CD4-positive, alpha-beta T cell treated with Interleukin-2 at 100 ng/mL for 4 hours (primary cell): ENCODE results near the gene HSPB7.
"Not testable (repeated sequence)": the region's sequence is repeated elsewhere in the genome, so short reads cannot be mapped to it uniquely, and the experiment has no call there.

Experiments
- DNase-seq: peaks from one replicate; pipeline ENCODE4 v3.0.0-alpha.2; 2020; ENCODE audit warnings: low spot score

The HSPB7 gene

DNA sequence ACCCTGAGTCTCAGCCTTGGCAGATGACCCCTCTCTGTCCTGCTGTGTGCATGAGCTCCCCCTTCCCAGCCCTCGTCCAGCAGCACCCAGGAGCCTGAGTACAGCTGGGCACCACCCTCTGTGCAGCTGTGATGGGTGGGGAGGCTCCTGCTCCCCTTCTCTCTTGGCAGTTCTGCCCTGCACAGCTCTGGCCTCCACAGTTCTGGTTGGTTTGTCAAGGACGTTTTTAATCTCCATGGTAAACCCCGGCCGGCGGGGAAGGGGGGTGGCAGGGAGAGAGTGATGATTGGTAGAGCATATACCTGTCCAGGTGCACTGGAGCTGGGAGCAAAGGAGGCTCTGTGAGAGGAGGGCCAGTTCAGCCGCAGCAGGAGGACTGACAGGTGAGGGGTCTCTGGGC, 3.8 kb upstream of the HSPB7 start, which contains the start of gene CLCNKA:
Gene CLCNKA, plus strand, starts transcription at position 356 of the 400 bp plus-strand sequence. CDS start 584 bp downstream, outside the sequence.
- DNase-seq, result no peak

DNA sequence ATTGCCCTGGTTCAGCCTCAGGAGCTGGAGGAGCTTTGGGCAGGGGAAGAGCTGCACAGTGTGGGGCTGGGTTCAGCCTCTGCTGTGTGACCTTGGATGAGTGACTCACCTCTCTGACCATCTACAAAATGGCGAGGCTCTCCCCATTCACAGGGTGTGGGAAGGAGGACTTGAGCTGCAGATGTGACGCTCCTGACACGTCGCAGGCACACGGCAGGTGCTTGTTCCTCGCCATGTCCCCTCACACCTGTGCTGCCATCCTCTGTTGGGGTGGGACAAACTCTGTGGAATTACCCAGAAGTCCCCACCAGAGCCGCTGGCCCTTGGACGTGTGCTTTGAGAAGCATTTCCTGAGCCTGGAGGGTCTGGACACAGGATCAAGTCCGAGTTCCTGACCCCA, 3.0 kb upstream of the HSPB7 start:
- not testable (repeated sequence) for DNase-seq

DNA sequence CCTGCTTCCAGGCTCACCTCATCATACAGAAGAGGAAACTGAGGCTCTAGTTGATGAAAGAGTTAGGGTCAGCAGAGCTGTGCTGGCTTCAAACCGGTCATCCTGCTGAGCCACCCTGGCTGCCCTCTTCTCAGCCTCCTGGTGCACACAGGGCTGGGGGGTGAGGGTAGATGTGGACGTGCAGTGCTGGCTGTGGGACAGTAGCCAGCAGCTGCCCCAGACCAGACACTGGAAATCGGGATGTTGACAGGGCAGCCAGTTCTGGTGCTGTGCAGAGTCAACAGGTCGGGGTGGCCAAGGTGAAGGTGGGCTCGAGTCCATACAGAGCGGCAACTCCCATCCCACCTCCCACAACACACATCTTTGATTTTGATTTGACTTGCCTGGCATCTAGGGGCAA, 2.5 kb upstream of the HSPB7 start:
- DNase-seq, result no peak

DNA sequence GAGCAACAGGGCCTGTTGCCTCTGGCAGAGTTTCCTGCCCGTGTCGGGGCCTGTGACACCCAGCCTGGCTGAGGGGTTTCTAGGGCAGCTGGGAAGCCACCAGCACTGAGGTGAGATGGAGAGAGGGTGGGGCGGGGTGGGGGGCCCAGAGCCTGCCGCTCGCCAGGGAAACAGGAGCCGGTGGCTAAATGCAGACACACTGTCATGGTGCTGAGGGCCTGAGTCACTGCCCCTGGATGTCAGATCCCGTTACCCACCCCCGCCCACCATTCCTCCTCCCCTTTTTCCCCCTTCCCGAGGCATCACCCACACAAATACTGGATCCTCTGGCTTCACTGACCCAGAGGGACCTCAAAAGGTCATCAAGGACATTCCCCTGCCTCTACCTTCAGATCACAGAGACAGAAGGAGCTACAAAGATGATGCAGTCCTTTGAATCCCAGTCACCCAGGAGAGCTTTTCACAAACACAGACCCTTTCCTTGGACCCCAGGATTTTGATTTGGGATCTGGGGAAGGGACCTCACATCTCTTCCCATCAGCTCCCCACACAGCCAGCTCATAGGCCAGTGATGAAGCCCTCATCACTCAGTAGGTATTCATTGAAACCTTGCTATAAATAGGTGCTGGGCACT, 1.9 kb upstream of the HSPB7 start:
- no peak for DNase-seq

DNA sequence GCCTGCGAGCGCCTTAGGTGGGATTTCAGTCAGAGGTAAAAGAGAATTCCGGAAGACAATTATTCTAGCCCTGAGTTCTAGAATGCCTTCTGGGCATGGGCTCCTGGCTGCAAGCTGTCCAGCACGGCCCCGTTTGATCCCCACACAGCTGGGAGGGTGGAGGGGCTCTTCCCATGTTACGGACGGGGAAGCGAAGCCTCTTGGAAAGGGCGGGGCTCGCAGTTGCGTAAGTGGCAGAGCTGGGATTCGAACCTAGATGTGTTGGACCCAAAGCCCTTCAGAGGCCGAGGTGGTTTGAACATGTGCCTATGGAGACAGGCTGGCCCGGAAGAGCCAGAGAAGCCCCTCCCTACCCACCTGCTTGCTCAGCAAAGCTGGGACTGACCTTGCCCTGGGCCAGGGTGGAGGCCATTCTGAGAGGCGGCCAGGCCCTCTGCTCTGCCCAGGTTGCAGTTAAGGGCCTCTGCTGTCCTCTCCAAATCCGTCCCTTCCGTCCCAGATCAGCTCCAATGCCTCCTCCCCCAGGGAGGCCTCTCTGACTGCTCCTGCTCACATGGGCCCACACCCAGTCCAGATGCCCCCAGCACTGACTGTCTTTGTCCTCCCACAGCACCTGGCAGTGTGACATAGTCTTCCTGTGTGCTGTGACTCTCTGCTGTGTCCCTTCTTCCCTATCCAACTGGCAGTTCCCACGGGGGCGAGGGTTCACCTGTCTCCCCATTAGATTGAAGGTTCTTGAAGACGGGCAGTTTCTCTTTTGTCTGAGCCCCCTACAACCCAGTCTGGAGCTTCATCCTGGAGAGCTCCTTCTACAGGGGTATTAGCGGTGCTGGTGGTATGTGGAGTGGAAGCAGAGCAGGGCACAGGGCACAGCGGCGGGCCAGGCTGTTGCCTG, 1.2 kb upstream of the HSPB7 start:
- no peak for DNase-seq

DNA sequence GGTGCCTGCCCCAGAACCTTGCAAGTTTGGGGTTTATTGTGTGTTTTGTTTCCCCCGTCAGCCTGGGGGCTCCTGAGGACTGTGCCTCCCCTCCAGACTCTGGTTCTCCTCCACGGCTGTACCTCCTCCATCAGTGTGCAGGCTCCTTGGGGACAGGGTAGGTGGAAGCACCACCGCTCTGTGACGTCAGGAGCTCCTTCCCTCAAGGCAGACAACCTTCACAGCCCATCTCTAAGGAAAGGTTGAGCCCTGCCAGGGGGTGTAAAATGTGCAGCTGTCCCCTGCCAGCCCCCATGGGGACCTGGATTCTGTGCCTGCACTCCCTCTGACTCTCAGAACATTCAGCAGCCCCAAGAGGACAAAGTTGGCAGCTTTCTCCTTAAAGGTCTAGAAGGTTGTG, 465 bp upstream of the HSPB7 start:
- no peak for DNase-seq

DNA sequence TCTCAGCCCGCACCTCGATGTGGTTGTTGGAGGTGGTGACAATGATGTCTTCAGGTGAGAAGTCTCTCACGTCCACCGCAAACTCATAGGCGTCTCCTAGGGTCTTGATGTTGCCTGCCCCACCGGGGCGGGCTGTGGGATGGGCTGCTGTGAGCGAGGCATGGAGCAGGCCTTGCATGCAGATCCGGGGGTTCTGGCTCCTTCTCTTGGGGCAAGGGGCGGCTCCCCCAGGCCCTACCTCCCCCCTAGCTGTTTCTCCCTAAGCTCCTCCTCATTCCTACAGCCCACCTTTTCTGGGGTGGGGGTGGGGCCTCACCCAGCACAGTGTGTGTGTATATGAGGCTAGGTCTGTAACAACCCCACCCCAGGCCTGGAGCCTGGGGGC, 775 bp downstream of the HSPB7 start:
- DNase-seq, result no peak

DNA sequence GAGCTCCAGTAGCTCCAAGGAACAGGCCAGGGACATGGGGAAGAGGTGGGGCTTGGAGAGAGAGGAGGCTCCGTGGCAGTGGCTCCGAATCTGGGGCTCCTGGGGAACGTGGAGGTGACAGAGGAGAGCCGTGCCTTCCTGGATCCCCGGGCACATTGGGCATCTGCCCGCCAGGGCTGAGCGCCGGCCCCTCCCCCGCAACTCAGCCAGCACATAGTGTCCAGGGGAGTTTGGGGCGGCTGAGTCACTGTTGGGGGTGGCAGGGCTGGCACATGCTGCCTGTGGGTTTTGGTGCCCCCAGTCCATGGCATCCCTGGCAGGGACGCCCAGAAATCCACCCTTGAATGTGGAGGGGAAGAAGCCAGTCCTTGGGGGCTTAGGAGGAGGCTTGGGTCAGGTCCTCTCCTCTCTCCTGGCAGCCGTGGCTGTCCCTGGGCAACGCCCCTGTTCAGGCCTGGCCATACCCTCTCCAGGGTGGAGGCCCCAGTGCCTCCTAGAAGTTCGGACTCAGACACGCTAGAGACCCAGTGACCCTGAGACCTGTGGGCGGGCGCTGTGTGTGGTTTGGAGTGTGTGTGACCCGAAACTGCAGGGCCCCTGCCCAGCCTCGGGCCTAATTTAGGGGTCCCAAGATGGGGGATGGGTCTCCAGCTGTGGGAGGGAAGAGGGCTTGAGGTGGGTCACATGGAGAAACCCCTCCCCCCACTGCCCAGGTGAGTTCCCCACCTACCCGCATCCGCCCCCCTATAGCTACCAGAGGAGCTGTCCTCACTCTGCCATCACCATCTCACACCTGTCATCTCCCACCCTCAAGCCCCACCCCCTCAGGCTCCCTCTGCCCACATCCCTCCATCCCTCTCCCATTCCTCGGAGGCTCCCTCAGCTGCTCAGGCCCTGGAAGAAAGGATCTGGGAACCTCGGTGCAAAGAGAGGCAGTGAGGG, 1.6 kb downstream of the HSPB7 start:
- DNase-seq, result no peak

DNA sequence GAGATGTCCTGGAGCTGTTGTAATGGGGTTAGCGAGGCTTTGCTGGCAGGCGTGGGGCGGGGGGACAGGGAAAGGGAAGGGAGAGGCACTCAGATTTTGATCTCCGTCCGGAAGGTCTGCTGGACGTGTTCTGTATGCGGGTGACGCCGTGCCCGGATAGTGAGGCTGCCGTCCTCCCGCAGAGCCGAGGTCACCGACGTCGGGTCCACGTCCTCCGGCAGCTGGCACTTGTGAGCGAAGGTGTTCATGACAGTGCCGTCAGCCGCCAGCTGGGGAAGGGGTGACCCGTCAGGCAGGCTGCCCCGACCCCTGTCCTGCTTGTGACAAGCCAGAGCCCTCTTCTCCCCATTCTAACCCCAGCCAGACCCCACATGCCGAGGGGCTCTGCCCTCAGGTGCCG, 2.4 kb downstream of the HSPB7 start:
- DNase-seq, result no peak

DNA sequence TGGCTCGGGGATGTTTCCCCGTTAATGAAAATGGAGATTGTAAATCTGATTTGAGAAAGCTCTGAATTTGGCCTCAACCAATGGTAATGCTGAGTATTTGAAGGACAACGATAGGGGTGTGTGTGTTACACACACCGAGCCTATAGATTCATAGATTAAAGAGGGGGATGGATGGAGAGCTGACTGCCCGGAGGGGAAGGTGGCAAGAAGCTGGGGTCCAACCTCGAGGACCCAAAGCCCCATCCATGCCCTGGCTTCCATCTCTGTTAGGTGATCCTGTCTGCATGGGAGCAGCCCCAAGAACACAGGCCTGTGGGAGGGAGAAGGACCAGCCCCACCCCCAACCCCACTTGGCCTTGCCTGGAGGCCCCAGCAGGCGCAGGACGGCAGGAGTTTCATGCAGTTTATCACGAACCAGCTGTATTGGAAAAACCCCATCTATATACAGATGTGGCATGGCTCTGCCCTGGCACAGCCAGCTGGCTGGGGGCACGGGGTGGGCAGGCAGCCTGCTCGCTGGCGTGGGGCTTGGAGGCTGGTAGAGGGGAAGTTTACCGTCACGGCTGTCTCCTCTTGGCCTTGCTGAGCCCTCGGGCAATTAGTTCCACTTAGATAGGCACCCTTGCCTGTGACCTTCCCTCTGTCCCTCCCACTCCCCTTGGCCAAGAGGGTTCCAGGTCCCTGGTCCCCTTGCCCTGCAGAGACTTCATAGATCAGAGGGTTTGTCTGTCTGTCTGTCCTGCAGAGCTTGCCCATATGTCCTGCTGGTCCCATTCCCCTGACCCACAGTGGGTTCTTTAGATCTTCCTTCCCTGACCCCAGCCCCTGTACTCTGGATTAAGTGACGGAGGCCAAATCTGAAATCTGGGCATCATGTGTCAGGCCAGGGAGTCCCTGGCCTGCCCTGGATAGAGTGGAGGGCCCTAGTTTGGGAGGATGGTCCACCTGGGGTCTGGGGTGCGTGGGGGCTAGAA, 3.0 kb downstream of the HSPB7 start:
- DNase-seq, result no peak

DNA sequence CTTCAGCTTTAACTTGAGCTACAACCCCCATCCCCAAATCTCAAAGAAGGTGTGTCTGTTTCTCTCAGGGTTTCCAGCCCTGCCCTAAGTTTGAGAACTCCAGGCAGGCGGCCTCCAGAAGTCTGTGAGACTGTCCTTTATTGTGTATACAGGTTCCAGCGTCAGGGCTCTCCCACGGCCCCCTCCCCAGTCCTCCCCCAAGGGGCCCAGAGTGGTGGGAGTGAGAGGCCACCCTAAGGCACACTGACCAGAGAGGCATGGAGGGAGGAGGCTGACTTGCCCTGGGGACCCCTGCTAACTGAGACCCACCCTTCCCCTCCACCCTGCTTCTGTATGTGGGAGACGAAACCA, 4.0 kb downstream of the HSPB7 start:
- DNase-seq, result no peak

DNA sequence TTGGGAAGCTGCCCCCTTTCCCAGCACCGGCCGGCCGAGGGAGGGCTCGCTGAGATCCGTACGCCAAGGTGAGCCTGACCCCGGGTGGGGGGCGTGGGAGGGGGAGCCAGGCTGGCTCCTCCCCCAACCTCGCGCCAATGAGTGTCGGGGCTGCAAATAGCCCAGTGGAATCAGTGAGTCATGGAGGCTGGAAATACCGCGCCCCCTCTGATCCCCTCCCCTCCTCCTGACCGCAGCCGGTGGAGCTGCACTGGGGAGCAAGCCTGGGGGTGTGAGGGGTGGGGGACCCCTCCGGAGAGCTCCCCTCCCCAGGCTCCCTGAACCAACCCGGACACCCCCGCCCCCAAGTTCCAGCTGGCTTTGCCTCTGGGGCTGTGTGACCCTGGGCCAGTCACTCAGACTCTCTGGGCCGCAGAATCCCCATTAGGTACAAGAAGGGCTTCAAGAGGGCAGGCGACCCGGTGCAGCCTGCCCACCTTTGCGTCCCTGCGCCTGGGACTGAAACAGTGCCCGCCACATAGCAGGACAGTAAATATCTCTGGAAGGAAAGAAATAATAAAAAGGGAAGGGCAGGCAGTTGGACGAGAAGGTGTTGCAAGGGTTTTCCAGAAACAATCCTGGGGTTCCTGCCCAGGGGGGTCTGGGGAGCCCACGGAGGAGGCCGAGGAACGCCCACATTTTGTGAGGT, 4.5 kb downstream of the HSPB7 start:
- peak; percentile 35 for DNase-seq

DNA sequence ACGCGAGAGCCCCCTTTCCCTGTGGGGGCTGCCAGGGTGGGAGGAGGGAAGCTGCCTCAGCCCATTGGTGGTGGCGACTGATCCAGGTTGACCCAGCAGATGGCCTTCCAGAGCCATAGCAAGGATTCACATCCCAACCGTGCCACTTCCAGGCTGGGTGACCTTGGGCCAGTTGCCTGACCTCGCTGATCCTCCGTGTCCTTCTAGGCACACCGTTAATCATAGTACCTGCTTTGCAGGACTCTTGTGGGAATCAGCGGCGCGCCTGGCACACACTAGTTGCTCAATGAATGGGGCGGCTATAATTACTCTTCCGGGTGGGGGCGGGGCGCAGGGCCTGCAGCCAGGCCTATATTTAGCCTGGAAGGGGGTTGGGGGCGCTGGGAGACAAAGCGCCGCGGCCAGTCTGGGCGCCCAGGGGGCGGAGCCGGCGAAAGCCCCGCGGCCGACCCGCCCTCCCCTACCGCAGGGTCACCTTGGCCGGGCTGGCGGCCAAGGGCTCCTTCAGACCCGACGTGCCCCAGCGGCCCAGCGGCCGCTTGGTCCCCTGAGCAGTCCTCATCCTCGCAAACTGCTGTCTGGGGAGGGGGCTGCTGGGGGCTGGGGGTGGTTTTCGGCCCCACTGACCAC, 5.1 kb downstream of the HSPB7 start:
- DNase-seq, result peak; percentile 2

DNA sequence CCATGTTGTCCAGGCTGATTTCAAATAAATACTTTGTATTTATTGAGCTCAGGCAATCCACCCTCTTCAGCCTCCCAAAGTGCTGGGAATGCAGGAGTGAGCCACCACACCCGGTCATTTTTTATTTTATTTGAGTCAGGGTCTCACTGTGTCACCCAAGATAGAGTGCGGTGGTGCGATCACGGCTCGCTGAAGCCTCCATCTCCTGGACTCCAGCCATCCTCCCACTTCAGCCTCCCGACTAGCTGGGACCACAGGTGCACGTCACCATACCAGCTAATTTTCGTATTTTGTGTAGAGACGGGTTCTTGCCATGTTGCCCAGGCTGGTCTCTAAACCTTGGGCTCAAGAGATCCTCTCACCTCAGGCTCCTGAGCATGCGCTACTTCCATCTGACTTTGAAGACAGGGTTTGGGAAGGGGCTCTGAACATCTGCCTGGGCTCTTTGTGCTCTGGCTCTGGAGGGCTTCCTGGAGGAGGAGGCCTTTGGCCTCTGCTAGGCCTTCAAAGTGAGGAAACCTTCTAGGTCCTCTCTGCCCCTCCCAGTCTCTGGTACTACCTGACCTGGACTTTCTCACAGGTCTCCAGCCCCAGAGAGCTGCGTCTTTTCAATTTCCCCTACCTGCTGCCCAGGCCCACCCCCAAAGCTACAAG, 5.8 kb downstream of the HSPB7 start:
- no peak for DNase-seq

DNA sequence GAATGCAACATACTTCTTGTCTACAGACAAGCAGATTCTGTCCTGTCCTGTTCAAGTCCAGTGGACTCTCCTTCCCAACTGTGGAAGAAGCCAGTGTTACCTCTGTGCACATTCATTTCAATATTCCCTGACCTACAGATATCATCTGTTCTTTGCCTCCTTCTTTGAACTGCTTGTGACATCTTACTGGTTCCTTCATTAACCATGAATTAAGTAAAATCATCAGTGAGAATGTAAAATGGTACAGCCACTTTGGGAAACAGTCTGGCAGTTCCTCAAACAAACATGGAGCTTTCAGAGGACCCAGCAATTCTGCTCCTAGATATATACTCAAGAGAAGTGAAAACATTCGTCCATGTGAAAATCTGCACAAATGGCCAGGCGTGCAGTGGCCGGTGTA, 7.0 kb downstream of the HSPB7 start:
- DNase-seq, result no peak

DNA sequence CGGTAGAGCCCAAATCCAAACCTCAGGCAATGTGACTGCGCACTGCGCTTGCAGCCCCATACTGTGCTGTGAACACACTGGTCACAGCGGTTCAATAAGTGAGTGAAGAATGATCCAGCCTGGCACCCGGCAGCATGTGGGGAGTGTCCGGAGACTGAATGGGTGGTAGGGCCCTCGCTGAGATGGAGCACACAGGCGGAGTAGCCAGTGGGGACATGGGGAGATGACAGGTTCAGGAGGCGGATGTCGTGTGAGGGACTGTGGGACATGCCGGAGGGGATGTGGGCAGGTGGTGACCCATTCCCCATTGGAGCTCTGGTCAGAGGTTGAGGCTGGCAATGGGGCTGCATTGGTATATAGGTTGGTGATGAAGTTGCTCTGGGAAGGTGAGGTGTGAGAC, 8.2 kb downstream of the HSPB7 start:
- DNase-seq, result no peak

DNA sequence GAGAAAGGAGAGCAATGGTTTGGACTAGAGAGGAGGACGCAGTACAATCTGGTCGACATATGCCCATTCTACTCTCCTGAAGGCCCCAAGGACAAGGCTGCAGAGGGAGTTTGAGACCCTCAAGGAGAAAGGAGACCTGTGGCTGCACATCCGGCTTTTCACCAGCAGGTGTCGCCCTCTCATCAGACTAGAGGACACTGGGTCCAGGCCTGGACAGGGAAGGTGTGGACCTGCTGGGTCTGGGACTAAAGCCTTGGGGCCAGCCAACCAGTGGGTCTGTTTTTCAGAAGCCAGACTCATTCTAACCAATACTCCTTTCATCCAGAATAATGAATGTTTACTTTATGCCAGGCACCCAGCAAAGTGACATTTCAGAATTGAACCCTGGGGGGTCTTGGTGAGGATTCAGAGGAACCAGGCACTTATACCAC, 8.8 kb downstream of the HSPB7 start:
- DNase-seq, result peak; percentile 74

DNA sequence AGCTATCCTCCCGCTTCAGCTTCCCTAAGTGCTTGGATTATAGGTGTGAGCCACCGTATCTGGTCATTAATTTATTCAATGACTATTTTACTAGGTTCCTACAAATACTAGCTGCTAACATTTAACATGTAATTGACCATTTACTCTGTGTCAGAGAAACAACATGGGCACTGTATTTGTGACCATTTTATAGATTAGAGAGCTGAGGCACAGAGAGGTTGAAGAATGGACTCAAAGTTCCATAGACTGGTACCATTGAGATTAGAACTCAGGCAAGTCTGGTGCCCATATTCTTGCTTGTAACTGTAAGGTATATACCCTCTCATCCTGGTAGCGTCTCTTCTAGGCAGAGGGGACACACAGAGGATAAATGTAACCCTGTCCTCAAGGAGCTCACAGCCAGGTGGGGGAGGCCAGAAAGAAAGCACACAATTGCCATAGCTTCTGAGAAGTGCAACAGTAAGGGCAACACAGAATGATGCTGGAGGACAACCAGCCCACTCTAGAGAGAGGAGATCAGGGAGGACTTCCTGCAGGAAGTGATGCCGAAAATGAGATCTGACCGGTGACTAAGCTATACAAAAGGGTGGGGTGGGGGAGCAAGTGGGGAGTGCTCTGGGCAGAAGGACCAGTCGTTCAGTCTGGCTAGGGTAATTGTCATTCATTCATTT, 10.0 kb downstream of the HSPB7 start:
- no peak for DNase-seq
